Effector CD4-positive, alpha-beta T cell (primary cell): ENCODE measurements around the gene DPP6.
"Not testable (repeated sequence)": the region's sequence is repeated elsewhere in the genome, so short reads cannot be mapped to it uniquely, and the experiment has no call there.

ENCODE experiments used
- DNase-seq: peaks from one replicate; pipeline ENCODE4 v3.0.0-alpha.2; 2020

DPP6 gene

GRCh38 chr7:154623399-154623798 lies 571.2 kb downstream of the DPP6 start:
- no peak for DNase-seq

GRCh38 chr7:154627646-154628290 lies 575.6 kb downstream of the DPP6 start:
- DNase-seq: no peak

GRCh38 chr7:154628556-154628955 lies 576.4 kb downstream of the DPP6 start:
- no peak for DNase-seq

- DNase-seq: no peak
These were observed 579.0 kb downstream of the DPP6 start for GRCh38 chr7:154631162-154631561.

- DNase-seq: no peak
These were observed 581.4 kb downstream of the DPP6 start for GRCh38 chr7:154633641-154634040.

- DNase-seq: no peak
These were observed 586.1 kb downstream of the DPP6 start for GRCh38 chr7:154638286-154638685.

- no peak for DNase-seq
These were observed 588.2 kb downstream of the DPP6 start for GRCh38 chr7:154640266-154640865.

GRCh38 chr7:154640917-154641316 lies 588.7 kb downstream of the DPP6 start:
- DNase-seq: no peak

- DNase-seq: no peak
These were observed 592.2 kb downstream of the DPP6 start for GRCh38 chr7:154644366-154644765.

GRCh38 chr7:154646126-154647013 lies 594.2 kb downstream of the DPP6 start:
- no peak for DNase-seq

- DNase-seq: no peak
These were observed 595.4 kb downstream of the DPP6 start for GRCh38 chr7:154647625-154648024.

- no peak for DNase-seq
These were observed 596.8 kb downstream of the DPP6 start for GRCh38 chr7:154649015-154649414.

GRCh38 chr7:154649434-154649833 lies 597.2 kb downstream of the DPP6 start:
- DNase-seq: no peak

GRCh38 chr7:154650275-154650674 lies 598.1 kb downstream of the DPP6 start:
- no peak for DNase-seq

- no peak for DNase-seq
These were observed 599.3 kb downstream of the DPP6 start for GRCh38 chr7:154651501-154651900.

- DNase-seq: no peak
These were observed 600.4 kb downstream of the DPP6 start for GRCh38 chr7:154652564-154652963.

GRCh38 chr7:154653281-154653680 lies 601.1 kb downstream of the DPP6 start:
- DNase-seq: no peak

GRCh38 chr7:154656618-154657017 lies 604.4 kb downstream of the DPP6 start:
- no peak for DNase-seq

GRCh38 chr7:154666768-154667167 lies 614.6 kb downstream of the DPP6 start:
- no peak for DNase-seq

GRCh38 chr7:154672659-154673415 lies 620.6 kb downstream of the DPP6 start:
- no peak for DNase-seq

GRCh38 chr7:154674191-154674590 lies 622.0 kb downstream of the DPP6 start:
- DNase-seq: no peak

GRCh38 chr7:154675560-154675959 lies 623.4 kb downstream of the DPP6 start:
- DNase-seq: no peak

GRCh38 chr7:154676033-154676421 lies 623.8 kb downstream of the DPP6 start:
- not testable (repeated sequence) for DNase-seq
